Renal cortical epithelial cell (primary cell): ENCODE results near the gene ZNF598. TPM values are rescaled to one million over a fixed set of nuclear protein-coding genes. Genes with fewer than 3 reads are reported as not detected.
"Not testable (repeated sequence)": the region's sequence is repeated elsewhere in the genome, so short reads cannot be mapped to it uniquely, and the experiment has no call there.

Source experiments
- DNase-seq: peaks from one replicate; pipeline ENCODE4 v3.0.0-alpha.2; 2011; ENCODE audit warnings: low read depth
- total RNA-seq: library from RNA; depleted of rRNA; stranded (reverse); fragments of >200 nt; gene quantifications from 2 replicates; pipeline ENCODE4 v1.2.3, GENCODE V29; 2014

ZNF598 gene
- total RNA-seq, 1 donor from 2014 or later = 22.4 TPM

DNA sequence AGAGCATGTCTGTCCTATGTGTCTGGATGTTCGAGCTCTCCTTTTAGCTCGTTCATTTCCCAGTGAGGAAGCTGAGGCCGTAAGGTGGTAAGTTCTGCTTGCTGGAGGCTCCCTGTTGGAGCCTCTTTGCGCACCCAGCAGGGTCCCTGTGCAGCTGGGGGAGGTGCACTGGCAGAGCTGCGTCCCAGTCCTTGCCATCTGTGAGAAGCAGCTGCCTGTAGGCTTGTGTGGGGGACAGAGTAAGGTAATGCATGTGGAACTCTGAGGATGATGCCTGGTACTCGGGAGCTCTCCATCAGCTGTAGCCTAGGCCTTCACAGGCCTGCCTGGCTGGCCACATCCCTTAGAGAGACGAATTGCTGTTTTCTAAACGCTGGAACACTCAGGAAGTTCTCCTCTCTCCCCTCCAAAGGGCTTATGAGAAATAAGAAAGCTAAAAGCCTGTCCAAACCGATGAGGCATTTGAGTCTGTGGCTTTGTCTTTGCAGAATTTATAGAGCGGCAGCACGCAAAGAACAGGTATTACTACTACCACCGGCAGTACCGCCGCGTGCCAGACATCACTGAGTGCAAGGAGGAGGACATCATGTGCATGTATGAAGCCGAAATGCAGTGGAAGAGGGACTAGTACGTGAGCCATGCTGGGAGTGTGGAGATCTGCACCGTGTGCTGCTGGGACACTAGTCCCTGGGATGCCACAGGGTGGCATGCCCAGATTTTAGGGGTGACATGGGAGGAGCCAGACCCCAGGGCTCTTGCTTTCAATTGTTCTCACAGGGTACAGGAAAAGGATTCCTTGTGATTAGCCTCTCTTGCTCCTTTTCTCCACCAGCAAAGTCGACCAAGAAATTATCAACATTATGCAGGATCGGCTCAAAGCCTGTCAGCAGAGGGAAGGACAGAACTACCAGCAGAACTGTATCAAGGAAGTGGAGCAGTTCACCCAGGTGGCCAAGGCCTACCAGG, 48.7 kb downstream of the ZNF598 start:
- no peak for DNase-seq

DNA sequence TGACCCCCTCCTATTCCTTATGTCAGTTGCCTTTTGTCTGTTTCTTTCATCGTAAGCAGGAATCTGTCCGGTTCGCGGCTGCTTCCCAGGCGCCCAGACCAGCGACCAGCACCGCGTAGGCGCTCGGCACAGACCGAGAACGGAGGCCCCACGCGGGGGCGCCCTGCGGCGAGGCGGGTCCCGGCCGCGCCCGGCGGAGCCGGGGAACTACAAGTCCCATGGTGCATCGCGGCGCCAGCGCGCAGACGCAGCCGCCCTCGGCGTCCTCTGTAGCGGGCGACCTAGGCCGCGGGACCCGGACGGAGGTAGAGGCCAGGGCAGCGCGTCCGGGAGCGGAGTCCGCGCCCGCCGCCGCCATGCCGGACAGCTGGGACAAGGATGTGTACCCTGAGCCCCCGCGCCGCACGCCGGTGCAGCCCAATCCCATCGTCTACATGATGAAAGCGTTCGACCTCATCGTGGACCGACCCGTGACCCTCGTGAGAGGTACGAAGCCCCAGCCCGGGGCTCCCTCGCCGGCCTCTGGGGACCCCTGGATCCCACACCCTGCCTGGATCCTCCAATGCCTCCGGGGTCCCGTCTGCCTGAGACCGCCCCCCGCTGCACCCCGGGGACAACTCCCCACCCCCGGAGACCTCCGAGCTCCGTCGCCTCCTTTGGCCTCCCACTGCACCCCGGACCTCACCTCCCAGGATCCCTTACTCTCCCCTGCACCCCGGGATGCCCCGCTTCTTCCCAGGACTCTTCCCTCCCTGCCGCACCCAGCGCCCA, 50.2 kb downstream of the ZNF598 start, which contains the start of gene NDUFB10:
TSS of gene NDUFB10 (plus strand) at position 270 of the 771 bp plus-strand sequence. CDS start at position 357, 87 bp downstream.
- peak; percentile 66 for DNase-seq

DNA sequence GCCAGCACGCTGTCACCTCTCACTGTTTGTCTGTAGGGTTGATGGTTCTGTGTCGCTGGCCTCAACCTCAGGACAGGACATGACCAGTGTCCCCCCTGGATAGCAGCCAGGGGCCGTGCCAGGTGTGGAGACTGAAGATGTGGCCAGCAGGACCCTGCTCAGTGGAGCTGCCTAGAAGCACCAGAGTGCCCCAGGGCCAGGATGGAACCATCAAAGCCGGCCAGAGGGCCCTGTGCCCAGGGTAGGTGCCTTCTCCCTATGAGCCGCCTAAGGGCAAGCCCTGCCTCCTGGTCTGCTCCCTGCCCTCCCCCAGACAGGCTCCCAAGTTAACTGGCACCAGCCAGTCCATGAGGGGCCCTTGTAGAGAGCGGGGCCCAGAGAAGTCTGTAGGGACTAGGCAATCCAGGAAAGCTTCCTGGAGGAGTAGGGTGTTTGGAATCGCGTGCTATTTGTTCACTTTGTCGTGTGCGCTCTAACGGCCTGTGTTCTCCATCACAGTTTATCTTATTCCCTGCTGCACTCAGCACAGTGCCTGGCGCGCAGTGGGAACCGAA, 50.8 kb downstream of the ZNF598 start:
- DNase-seq = no peak

DNA sequence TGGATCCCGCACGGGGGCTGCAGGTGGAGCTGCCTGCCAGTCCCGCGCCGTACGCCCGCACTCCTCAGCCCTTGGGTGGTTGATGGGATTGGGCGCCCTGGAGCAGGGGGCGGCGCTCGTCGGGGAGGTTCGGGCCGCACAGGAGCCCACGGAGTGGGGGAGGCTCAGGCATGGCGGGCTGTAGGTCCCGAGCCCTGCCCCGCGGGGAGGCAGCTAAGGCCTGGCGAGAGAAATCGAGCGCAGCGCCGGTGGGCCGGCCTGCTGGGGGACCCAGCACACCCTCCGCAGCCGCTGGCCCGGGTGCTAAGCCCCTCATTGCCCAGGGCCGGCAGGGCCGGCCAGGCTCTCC, 51.5 kb downstream of the ZNF598 start:
- not testable (repeated sequence) for DNase-seq

DNA sequence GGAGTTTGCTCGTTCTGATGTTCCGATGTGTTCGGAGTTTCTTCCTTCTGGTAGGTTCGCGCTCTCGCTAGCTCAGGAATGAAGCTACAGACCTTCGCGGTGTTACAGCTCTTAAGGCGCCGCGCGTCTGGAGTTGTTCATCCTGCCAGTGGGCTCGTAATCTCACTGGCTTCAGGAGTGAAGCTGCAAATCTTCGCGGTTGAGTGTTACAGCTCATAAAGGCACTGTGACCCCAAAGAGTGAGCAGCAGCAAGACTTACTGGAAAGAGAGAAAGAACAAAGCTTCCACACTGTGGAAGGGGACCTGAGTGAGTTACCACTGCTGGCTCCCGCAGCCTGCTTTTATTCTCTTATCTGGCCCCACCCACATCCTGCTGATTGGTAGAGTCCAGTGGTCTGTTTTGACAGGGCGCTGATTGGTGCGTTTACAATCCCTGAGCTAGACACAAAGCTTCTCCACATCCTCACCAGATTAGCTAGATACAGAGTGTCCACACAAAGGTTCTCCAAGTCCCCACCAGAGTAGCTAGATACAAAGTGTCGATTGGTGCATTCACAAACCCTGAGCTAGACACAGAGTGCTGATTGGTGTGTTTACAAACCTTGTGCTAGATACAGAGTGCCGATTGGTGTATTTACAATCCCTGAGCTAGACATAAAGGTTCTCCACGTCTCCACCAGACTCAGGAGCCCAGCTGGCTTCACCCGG, 52.0 kb downstream of the ZNF598 start:
- not testable (repeated sequence) for DNase-seq

DNA sequence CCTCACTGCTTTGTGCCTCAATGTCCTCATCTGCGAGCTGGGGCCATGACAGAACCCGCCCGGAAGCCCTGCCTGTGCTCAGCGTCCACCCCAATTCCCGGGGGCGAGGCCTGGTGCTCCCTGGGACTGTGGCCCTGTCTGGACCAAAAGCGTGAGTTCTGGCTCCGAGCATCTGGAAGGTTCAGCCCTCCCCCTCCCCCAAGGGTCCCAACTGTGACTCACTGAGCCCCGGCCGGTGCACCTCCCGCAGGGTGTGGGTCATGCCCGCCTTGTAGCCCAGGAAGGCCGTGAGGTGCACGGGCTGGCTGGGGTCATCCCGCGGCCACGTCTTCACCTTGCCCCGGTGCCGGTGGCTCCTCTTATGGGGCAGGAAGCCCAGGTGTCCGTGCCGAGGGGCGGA, 55.9 kb downstream of the ZNF598 start:
- no peak for DNase-seq

DNA sequence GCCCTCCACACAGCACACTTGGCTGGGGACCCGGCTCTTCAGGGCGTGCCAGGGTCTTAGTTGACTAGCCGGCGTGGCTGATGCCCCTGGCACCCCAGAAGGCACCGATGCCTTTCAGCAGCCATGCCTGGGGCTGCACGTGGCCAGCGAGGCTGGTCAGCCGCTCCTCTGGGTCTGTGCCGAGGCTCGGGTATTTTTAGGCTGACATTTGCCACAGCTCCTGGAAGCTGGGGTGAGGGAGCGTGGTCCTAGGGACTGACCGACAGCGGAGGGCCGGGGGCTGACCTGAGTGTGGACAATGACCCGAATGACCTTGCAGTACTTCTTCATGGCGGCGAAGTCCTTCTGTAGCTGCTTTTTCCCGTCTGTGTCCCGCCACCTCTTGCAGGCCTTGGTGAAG, 59.1 kb downstream of the ZNF598 start:
- DNase-seq = no peak

DNA sequence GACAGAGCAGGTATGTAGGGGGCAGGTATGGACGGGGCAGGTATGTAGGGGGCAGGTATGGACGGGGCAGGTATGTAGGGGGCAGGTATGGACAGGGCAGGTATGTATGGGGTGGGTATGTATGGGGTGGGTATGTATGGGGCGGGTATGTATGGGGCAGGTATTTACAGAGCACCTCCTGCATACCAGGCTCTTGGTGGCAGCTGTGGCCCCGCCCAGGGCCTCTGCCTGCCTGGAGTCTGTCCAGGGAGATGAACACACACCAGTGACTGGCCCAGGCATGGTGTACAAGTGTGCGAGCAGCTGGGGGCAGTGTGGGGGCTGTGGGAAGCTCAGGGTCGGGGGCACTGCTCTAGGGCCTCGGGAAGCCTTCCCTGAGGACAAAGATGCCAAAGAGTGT, 59.6 kb downstream of the ZNF598 start:
- no peak for DNase-seq

DNA sequence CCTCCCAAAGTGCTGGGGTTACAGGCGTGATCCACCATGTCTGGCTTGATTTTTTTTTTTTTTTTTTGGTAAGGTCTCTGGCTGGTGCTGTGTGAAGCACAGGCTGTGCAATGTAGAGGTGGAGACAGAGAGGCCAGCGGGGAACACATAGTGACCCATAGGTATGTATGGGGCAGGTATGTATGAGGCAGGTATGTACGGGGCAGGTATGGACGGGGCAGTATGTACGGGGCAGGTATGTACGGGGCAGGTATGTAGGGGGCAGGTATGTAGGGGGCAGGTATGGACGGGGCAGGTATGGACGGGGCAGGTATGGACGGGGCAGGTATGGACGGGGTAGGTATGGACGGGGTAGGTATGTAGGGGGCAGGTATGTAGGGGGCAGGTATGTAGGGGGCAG, 60.1 kb downstream of the ZNF598 start:
- DNase-seq = no peak

Other genes starting within 250 kb of the ZNF598 start
- 38.9 and 84.0 TPM in 2 replicates for gene NME3, start 238.3 kb downstream of the ZNF598 start, total RNA-seq
- gene EME2, start 237.0 kb downstream of the ZNF598 start, total RNA-seq = 12.2 and 13.1 TPM in 2 replicates
- gene MRPS34, start 236.7 kb downstream of the ZNF598 start, total RNA-seq = 41.6 and 68.4 TPM in 2 replicates
- gene SPSB3, start 227.2 kb downstream of the ZNF598 start, total RNA-seq = 53.2 and 60.8 TPM in 2 replicates
- 58.2 and 85.3 TPM in 2 replicates for gene NUBP2, start 226.9 kb downstream of the ZNF598 start, total RNA-seq
- 0.05 TPM in 1 of 2 replicates, not detected in the other for gene IGFALS, start 216.1 kb downstream of the ZNF598 start, total RNA-seq
- gene HAGH, start 183.0 kb downstream of the ZNF598 start, total RNA-seq = 63.9 and 102 TPM in 2 replicates
- 84.9 and 109 TPM in 2 replicates for gene FAHD1, start 182.6 kb downstream of the ZNF598 start, total RNA-seq
- gene MEIOB, start 137.7 kb downstream of the ZNF598 start, total RNA-seq = 0.15 and 2.6 TPM in 2 replicates
- gene HS3ST6, start 91.4 kb downstream of the ZNF598 start, total RNA-seq = not detected in 2 replicates
- gene MSRB1, start 66.6 kb downstream of the ZNF598 start, total RNA-seq = 9.6 and 10.8 TPM in 2 replicates
- gene RPL3L, start 55.1 kb downstream of the ZNF598 start, total RNA-seq = not detected in 2 replicates
- gene NDUFB10, start 50.3 kb downstream of the ZNF598 start, total RNA-seq = 119 and 138 TPM in 2 replicates
- 865 and 1,076 TPM in 2 replicates for gene RPS2, start 45.0 kb downstream of the ZNF598 start, total RNA-seq
- gene RNF151, start 43.0 kb downstream of the ZNF598 start, total RNA-seq = not detected in 2 replicates
- 46.2 and 46.3 TPM in 2 replicates for gene TBL3, start 37.8 kb downstream of the ZNF598 start, total RNA-seq
- gene NOXO1, start 28.4 kb downstream of the ZNF598 start, total RNA-seq = 0.87 TPM in 1 of 2 replicates, not detected in the other
- gene GFER, start 25.6 kb downstream of the ZNF598 start, total RNA-seq = 8.7 and 10.1 TPM in 2 replicates
- 2.0 and 8.0 TPM in 2 replicates for gene SYNGR3, start 19.9 kb downstream of the ZNF598 start, total RNA-seq
- gene NPW, start 10.0 kb upstream of the ZNF598 start, total RNA-seq = 0.10 TPM in 1 of 2 replicates, not detected in the other
- 3.5 and 6.3 TPM in 2 replicates for gene NHERF2, start 17.1 kb upstream of the ZNF598 start, total RNA-seq
- gene NTHL1, start 38.0 kb upstream of the ZNF598 start, total RNA-seq = 11.4 and 24.5 TPM in 2 replicates
- 24.5 and 63.6 TPM in 2 replicates for gene TSC2, start 38.2 kb upstream of the ZNF598 start, total RNA-seq
- gene PKD1, start 126.1 kb upstream of the ZNF598 start, total RNA-seq = 17.4 and 98.0 TPM in 2 replicates
- 0.69 and 0.70 TPM in 2 replicates for gene RAB26, start 138.8 kb upstream of the ZNF598 start, total RNA-seq
- gene TRAF7, start 146.0 kb upstream of the ZNF598 start, total RNA-seq = 41.8 and 66.1 TPM in 2 replicates
- gene CASKIN1, start 186.8 kb upstream of the ZNF598 start, total RNA-seq = under 0.01 and 0.15 TPM in 2 replicates
- gene MLST8, start 195.6 kb upstream of the ZNF598 start, total RNA-seq = 16.7 and 22.2 TPM in 2 replicates
- gene BRICD5, start 201.0 kb upstream of the ZNF598 start, total RNA-seq = 0.17 and 1.7 TPM in 2 replicates
- 9.7 and 29.9 TPM in 2 replicates for gene PGP, start 205.0 kb upstream of the ZNF598 start, total RNA-seq
- gene E4F1, start 213.8 kb upstream of the ZNF598 start, total RNA-seq = 29.7 and 32.7 TPM in 2 replicates
- gene DNASE1L2, start 226.6 kb upstream of the ZNF598 start, total RNA-seq = 0.17 and 1.1 TPM in 2 replicates
- 36.0 and 43.1 TPM in 2 replicates for gene ECI1, start 241.8 kb upstream of the ZNF598 start, total RNA-seq